PC-3 (cell line): ENCODE measurements around the gene HOXB1.

ENCODE experiments used
- EZH2 ChIP-seq: fragments of 300-600 bp; sonication (generic); IDR thresholded peaks from one replicate; pipeline ENCODE4 v1.6.1; 2017; ENCODE audit warnings: antibody characterized with exemption, mild to moderate bottlenecking, low read length; ENCODE audit not compliant: unreplicated experiment
- EZH2phosphoT487 ChIP-seq: fragments of 300-600 bp; sonication (generic); IDR thresholded peaks from 2 replicates; pipeline ENCODE4 v1.6.1; 2018; ENCODE audit warnings: mild to moderate bottlenecking, antibody characterized with exemption, low read length, borderline replicate concordance
- TF ChIP-seq, protein P1 (sequence below): fragments of 300-600 bp; sonication (generic); conservative IDR thresholded peaks from 2 replicates; pipeline ENCODE4 v1.5.1; 2017; ENCODE audit warnings: antibody characterized with exemption, low read depth, mild to moderate bottlenecking, low read length

DNA sequence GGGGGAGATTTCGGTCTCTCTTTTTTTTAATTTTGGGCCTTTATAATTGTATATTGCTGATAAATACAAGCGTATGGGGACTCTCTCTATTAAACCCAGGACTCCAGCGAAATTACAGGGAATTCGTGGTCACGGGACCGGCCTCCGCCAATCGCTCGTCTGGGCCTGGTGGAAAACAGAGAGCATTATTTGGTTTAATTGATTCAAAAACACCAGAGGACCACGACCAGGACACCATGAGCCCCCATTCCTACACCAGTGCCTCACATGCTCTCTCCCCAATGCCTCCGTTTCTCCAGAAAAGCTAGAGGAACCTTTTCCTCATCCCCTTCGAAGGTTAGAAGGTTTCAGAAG, 14.2 kb upstream of the HOXB1 start, which contains the start of gene HOXB2:
- TF ChIP-seq, protein P1, sequence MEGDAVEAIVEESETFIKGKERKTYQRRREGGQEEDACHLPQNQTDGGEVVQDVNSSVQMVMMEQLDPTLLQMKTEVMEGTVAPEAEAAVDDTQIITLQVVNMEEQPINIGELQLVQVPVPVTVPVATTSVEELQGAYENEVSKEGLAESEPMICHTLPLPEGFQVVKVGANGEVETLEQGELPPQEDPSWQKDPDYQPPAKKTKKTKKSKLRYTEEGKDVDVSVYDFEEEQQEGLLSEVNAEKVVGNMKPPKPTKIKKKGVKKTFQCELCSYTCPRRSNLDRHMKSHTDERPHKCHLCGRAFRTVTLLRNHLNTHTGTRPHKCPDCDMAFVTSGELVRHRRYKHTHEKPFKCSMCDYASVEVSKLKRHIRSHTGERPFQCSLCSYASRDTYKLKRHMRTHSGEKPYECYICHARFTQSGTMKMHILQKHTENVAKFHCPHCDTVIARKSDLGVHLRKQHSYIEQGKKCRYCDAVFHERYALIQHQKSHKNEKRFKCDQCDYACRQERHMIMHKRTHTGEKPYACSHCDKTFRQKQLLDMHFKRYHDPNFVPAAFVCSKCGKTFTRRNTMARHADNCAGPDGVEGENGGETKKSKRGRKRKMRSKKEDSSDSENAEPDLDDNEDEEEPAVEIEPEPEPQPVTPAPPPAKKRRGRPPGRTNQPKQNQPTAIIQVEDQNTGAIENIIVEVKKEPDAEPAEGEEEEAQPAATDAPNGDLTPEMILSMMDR = no peak
- TF ChIP-seq EZH2 (no peak), EZH2phosphoT487 (no peak)
